RWPE2 (cell line): ENCODE measurements around the gene DENND1A.

ENCODE experiments used
- ATAC-seq: fragments of 200-7000 bp; cut with Tn5 transposase; 3 replicates; pipeline ENCODE4 v1.9.1; 2021; ENCODE audit warnings: low read depth
- DNase-seq: peaks from one replicate; pipeline ENCODE4 v3.0.0-alpha.2; 2020; ENCODE audit warnings: low spot score
- H3K27ac ChIP-seq: fragments of 450-650 bp; 2 replicates; pipeline ENCODE4 v1.5.1; 2017; ENCODE audit warnings: mild to moderate bottlenecking; ENCODE audit not compliant: poor library complexity, severe bottlenecking
- H3K27me3 ChIP-seq: fragments of 250-450 bp; sonication (Bioruptor Pico); 2 replicates; pipeline ENCODE4 v1.5.1; 2021; ENCODE audit warnings: mild to moderate bottlenecking, moderate library complexity; ENCODE audit not compliant: insufficient read depth, poor library complexity, severe bottlenecking
- H3K36me3 ChIP-seq: fragments of 250-450 bp; sonication (Bioruptor Pico); 2 replicates; pipeline ENCODE4 v1.5.1; 2020; ENCODE audit warnings: low read depth, mild to moderate bottlenecking, moderate library complexity
- H3K4me1 ChIP-seq: fragments of 250-450 bp; sonication (Bioruptor Pico); 2 replicates; pipeline ENCODE4 v1.5.1; 2021; ENCODE audit warnings: mild to moderate bottlenecking, moderate library complexity; ENCODE audit not compliant: insufficient read depth, poor library complexity, severe bottlenecking
- H3K4me3 ChIP-seq: fragments of 250-450 bp; sonication (Bioruptor Pico); 2 replicates; pipeline ENCODE4 v1.5.1; 2021; ENCODE audit warnings: mild to moderate bottlenecking, moderate library complexity; ENCODE audit not compliant: severe bottlenecking
- H3K9me3 ChIP-seq: fragments of 250-450 bp; sonication (Bioruptor Pico); 2 replicates; pipeline ENCODE4 v1.5.1; 2021; ENCODE audit warnings: mild to moderate bottlenecking, moderate library complexity; ENCODE audit not compliant: severe bottlenecking
- CTCF ChIP-seq: fragments of 450-650 bp; IDR thresholded peaks from one replicate; pipeline ENCODE4 v1.5.1; 2017; ENCODE audit warnings: mild to moderate bottlenecking, moderate library complexity; ENCODE audit not compliant: poor library complexity, severe bottlenecking

DENND1A gene

GRCh38 chr9:123608104-123608503, 321.8 kb downstream of the DENND1A start:
- H3K36me3 ChIP-seq: no peaks in the 10 kb centered on the region
- no peak for TF ChIP-seq CTCF
- no peak for ATAC-seq
- no peaks in the 10 kb centered on the region for H3K27me3 ChIP-seq
- H3K27ac ChIP-seq: no peak overlapping the region
- no peaks in the 10 kb centered on the region for H3K9me3 ChIP-seq
- DNase-seq: no peak
- no peaks in the 10 kb centered on the region for H3K4me1 ChIP-seq
- no peak overlapping the region for H3K4me3 ChIP-seq

DNA sequence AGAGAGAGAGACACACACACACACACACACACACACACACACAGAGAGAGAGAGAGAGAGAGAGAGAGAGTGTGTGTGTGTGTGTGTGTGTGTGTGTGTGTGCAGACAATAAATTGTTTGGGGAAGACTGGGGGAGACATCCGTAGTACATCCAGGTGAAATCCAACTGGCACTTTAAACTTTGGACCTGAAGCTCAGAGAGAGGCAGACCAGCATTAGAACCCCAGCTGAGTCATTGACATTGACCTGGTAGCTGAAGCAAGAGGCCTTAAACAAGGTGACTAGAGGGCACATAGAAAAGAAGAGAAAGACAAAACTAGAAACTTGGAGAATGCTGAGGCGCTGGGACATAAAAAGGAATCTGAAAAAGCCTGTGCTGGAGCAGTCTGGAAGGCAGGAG, 322.4 kb downstream of the DENND1A start:
- Histone ChIP-seq H3K4me1 (no peaks in the 10 kb centered on the region), H3K9me3 (no peaks in the 10 kb centered on the region), H3K27me3 (no peaks in the 10 kb centered on the region), H3K36me3 (no peaks in the 10 kb centered on the region), H3K4me3 (no peak overlapping the region), H3K27ac (no peak overlapping the region)
- no peak for DNase-seq
- TF ChIP-seq CTCF: no peak
- ATAC-seq: no peak

- Histone ChIP-seq H3K27me3 (no peaks in the 10 kb centered on the region), H3K4me1 (no peaks in the 10 kb centered on the region), H3K27ac (no peak overlapping the region), H3K36me3 (no peaks in the 10 kb centered on the region), H3K9me3 (no peaks in the 10 kb centered on the region), H3K4me3 (no peak overlapping the region)
- DNase-seq (no peak), ATAC-seq (no peak)
- no peak for TF ChIP-seq CTCF
These were observed 323.8 kb downstream of the DENND1A start for GRCh38 chr9:123606141-123606540.

DNA sequence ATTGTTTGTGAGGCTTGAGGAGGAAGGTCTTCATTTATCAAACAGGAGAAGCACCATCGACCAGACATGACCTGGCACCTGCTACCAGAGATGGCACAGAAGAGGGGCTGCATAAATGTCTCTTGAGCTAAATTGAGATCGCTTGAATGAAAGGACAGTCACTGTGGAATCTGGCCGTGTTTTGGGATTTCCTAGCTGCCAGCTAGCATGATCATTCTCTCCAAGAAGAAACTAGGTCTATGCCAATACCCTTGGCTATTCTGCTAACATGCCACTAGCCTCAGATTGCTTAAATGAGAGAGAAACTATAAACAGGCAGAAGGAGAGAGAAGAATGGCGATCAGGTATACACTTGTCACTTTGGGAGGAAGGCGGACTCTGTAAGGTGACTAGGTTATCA, 324.6 kb downstream of the DENND1A start:
- DNase-seq (no peak), ATAC-seq (no peak)
- no peak for TF ChIP-seq CTCF
- no peaks in the 10 kb centered on the region for H3K36me3 ChIP-seq
- H3K27ac ChIP-seq: no peak overlapping the region
- no peaks in the 10 kb centered on the region for H3K9me3 ChIP-seq
- H3K4me1 ChIP-seq: no peaks in the 10 kb centered on the region
- no peak overlapping the region for H3K4me3 ChIP-seq
- no peaks in the 10 kb centered on the region for H3K27me3 ChIP-seq

- Histone ChIP-seq H3K27ac (no peak overlapping the region), H3K9me3 (no peaks in the 10 kb centered on the region), H3K36me3 (no peaks in the 10 kb centered on the region), H3K4me3 (no peak overlapping the region), H3K4me1 (no peaks in the 10 kb centered on the region), H3K27me3 (no peaks in the 10 kb centered on the region)
- no peak for DNase-seq
- no peak for ATAC-seq
- TF ChIP-seq CTCF: no peak
These were observed 325.1 kb downstream of the DENND1A start for GRCh38 chr9:123604861-123605260.
